DOHH2 (cell line): ENCODE measurements around the gene EEF1E1.

ENCODE experiments used
- H3F3A ChIP-seq: fragments of 200-600 bp; sonication (generic), shearing (Covaris generic); 2 replicates; pipeline ENCODE4 v1.6.0; 2016; ENCODE audit warnings: antibody characterized with exemption, mild to moderate bottlenecking; ENCODE audit not compliant: control insufficient read depth, insufficient read depth
- H3K27ac ChIP-seq: fragments of 200-600 bp; sonication (generic); 2 replicates; pipeline ENCODE4 v1.5.1; 2014; ENCODE audit warnings: low read depth, mild to moderate bottlenecking, low read length, moderate library complexity
- H3K27me3 ChIP-seq: fragments of 200-600 bp; sonication (generic); 2 replicates; pipeline ENCODE4 v1.6.1; 2014; ENCODE audit warnings: mild to moderate bottlenecking, low read length, mixed read lengths; ENCODE audit not compliant: control insufficient read depth
- H3K36me3 ChIP-seq: fragments of 200-600 bp; sonication (generic); 2 replicates; pipeline ENCODE4 v1.6.1; 2014; ENCODE audit warnings: mild to moderate bottlenecking, low read length, moderate library complexity, mixed read lengths; ENCODE audit not compliant: control insufficient read depth
- H3K4me1 ChIP-seq: fragments of 200-600 bp; sonication (generic); 2 replicates; pipeline ENCODE4 v1.6.1; 2014; ENCODE audit warnings: mild to moderate bottlenecking, low read length, mixed read lengths; ENCODE audit not compliant: control insufficient read depth
- H3K4me2 ChIP-seq: fragments of 200-600 bp; sonication (generic); 2 replicates; pipeline ENCODE4 v1.6.0; 2014; ENCODE audit warnings: mild to moderate bottlenecking, low read length, moderate library complexity
- H3K4me3 ChIP-seq: fragments of 200-600 bp; sonication (generic); 2 replicates; pipeline ENCODE4 v1.5.1; 2014; ENCODE audit warnings: mild to moderate bottlenecking, low read length, mixed read lengths
- H3K79me2 ChIP-seq: fragments of 200-600 bp; sonication (generic); 2 replicates; pipeline ENCODE4 v1.6.1; 2014; ENCODE audit warnings: mild to moderate bottlenecking, low read length, mixed read lengths; ENCODE audit not compliant: control insufficient read depth
- H3K9me2 ChIP-seq: fragments of 200-600 bp; sonication (generic); replicated peaks from 2 replicates; pipeline ENCODE4 v1.6.1; 2014; ENCODE audit warnings: mild to moderate bottlenecking, low read length, mixed read lengths; ENCODE audit not compliant: control insufficient read depth
- H3K9me3 ChIP-seq: fragments of 200-600 bp; sonication (generic); 2 replicates; pipeline ENCODE4 v1.6.1; 2014; ENCODE audit warnings: antibody characterized with exemption, low read length, mixed read lengths; ENCODE audit not compliant: control insufficient read depth, insufficient read depth
- H4K20me1 ChIP-seq: fragments of 200-600 bp; sonication (generic); 2 replicates; pipeline ENCODE4 v1.6.0; 2014; ENCODE audit warnings: low read depth, mild to moderate bottlenecking, antibody characterized with exemption, low read length, moderate library complexity; ENCODE audit not compliant: control insufficient read depth, insufficient read depth
- CTCF ChIP-seq: fragments of 200-600 bp; sonication (generic); IDR thresholded peaks from one replicate; pipeline ENCODE4 v1.5.1; 2014; ENCODE audit warnings: antibody characterized with exemption, mild to moderate bottlenecking, low read depth, low read length; ENCODE audit not compliant: poor library complexity, severe bottlenecking
- EZH2phosphoT487 ChIP-seq: fragments of 200-600 bp; sonication (generic); IDR thresholded peaks from 2 replicates; pipeline ENCODE4 v1.6.1; 2017; ENCODE audit warnings: borderline replicate concordance, mild to moderate bottlenecking, antibody characterized with exemption, low read length, moderate library complexity, mixed read lengths

Gene EEF1E1

GRCh38 chr6:8108031-8108660 is 5.8 kb upstream of the EEF1E1 start:
- Histone ChIP-seq H3K4me2 (no peak overlapping the region), H3K9me3 (no peaks in the 10 kb centered on the region), H3K4me3 (no peak overlapping the region)

GRCh38 chr6:8105791-8106190 is 3.4 kb upstream of the EEF1E1 start:
- peaks cover under 1% of the 10 kb centered on the region; the same call in 1 of the 2 replicates for H3K27me3 ChIP-seq
- no peak overlapping the region for H3K27ac ChIP-seq
- no peak overlapping the region for H3K4me3 ChIP-seq
- peaks cover 7% of the 10 kb centered on the region for H3K4me1 ChIP-seq
- H3K9me2 ChIP-seq, result no peaks in the 10 kb centered on the region
- no peaks in the 10 kb centered on the region for H3F3A ChIP-seq
- TF ChIP-seq CTCF (no peak), EZH2phosphoT487 (no peak)
- no peaks in the 10 kb centered on the region for H4K20me1 ChIP-seq
- peaks cover 16% of the 10 kb centered on the region for H3K79me2 ChIP-seq
- H3K36me3 ChIP-seq, result peaks cover 8% of the 10 kb centered on the region
- no peak overlapping the region for H3K4me2 ChIP-seq
- H3K9me3 ChIP-seq, result no peaks in the 10 kb centered on the region

More at GRCh38 chr6:8108031-8108660, 5.8 kb upstream of the EEF1E1 start:
- no peak overlapping the region for H3K27ac ChIP-seq
- H3F3A ChIP-seq, result no peaks in the 10 kb centered on the region
- no peaks in the 10 kb centered on the region for H3K79me2 ChIP-seq
- H3K27me3 ChIP-seq, result peaks cover 16% of the 10 kb centered on the region
- no peaks in the 10 kb centered on the region; the same call in 1 of the 2 replicates for H3K4me1 ChIP-seq
- TF ChIP-seq EZH2phosphoT487 (no peak), CTCF (no peak)
- no peaks in the 10 kb centered on the region for H3K9me2 ChIP-seq
- no peaks in the 10 kb centered on the region for H3K36me3 ChIP-seq
- no peaks in the 10 kb centered on the region for H4K20me1 ChIP-seq

- H3K4me1 ChIP-seq, result peaks cover 25% of the 10 kb centered on the region
- no peaks in the 10 kb centered on the region for H3K9me2 ChIP-seq
- no peak overlapping the region for H3K27ac ChIP-seq
- H3F3A ChIP-seq, result no peaks in the 10 kb centered on the region
- H3K9me3 ChIP-seq, result no peaks in the 10 kb centered on the region
- TF ChIP-seq EZH2phosphoT487 (no peak), CTCF (no peak)
- peaks cover 29% of the 10 kb centered on the region for H3K36me3 ChIP-seq
- peaks cover 36% of the 10 kb centered on the region for H3K79me2 ChIP-seq
- H3K27me3 ChIP-seq, result no peaks in the 10 kb centered on the region
- H4K20me1 ChIP-seq, result peaks cover 8% of the 10 kb centered on the region
- H3K4me2 ChIP-seq, result no peak overlapping the region
- H3K4me3 ChIP-seq, result no peak overlapping the region
Observed at GRCh38 chr6:8103726-8104125, 1.4 kb upstream of the EEF1E1 start.
